Medulla oblongata (tissue), 1 donor: ENCODE measurements around the gene AKAP17A.
"Not testable (repeated sequence)": the region's sequence is repeated elsewhere in the genome, so short reads cannot be mapped to it uniquely, and the experiment has no call there.

Experiments used
- DNase-seq: peaks from one replicate; pipeline ENCODE4 v3.0.0-alpha.2; 2015; ENCODE audit errors: extremely low spot score

AKAP17A gene

DNA sequence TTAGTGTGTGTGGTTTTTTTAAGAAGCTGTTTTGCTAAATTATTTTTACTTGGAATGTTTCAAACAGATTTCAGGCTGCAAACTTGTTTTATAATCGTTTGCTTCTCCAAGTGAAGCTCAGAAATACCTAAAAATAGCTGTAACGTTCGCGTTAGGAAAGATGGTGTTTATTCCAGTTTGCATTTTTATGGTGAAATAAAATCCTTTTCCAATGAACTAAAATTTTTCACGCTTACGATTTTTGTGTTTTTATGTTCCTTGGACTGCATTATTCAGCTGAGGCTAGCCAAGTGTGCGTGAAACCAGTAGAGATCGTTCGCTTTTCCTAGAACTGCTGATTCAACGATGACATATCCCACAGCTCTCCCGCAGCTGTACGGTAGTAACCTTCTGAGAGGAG, 10.9 kb downstream of the AKAP17A start:
- no peak for DNase-seq

DNA sequence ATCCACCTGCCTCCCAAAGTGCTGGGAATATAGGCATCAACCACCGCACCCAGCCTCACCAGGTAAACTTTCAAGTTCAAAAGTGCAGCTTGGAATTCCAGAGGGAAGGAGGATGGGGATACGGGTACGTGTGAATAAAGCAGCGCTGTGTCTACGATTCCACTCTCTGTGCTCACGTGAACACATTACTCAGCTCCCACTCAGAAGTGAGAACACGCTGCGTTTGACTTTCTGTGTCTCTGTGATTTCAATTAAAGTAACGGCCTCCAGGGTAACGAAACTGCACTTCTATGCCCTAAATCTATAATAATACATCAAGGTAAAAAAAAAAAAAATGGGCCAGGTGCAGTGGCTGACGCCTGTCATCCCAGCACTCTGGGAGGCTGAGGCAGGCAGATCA, 15.1 kb downstream of the AKAP17A start:
- DNase-seq: no peak

DNA sequence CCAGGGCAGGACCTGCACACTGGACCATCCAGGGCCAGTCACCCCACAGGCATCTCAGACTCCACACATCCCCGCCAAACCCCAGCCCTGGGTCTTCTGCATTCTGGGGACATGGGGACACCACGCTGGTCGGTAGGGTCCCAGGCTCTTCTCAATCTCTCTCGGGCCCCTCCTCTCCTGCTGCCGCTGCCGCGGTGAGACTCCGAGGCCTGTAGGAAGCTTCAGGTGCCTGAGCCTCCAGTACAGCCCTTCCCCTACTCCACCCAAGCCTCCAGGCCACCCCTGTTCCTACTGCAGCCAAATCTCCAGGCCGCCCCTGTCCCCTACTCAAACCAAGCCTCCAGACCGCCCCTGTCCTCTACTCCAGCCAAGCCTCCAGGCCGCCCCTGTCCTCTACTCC, 17.9 kb downstream of the AKAP17A start:
- DNase-seq: no peak

DNA sequence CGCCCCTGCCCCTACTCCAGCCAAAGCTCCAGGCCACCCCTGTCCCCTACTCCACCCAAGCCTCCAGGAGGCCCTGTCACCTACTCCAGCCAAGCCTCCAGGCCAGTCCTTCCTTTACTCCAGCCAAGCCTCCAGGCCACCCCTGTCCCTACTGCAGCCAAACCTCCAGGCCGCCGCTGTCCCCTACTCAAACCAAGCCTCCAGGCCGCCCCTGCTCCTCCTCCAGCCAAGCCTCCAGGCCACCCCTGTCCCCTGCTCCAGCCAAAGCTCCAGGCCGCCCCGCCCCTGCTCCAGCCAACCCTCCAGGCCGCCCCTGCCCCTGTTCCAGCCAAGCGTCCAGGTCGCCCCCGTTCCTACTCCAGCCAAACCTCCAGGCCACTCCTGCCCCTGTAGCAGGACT, 18.4 kb downstream of the AKAP17A start:
- no peak for DNase-seq

DNA sequence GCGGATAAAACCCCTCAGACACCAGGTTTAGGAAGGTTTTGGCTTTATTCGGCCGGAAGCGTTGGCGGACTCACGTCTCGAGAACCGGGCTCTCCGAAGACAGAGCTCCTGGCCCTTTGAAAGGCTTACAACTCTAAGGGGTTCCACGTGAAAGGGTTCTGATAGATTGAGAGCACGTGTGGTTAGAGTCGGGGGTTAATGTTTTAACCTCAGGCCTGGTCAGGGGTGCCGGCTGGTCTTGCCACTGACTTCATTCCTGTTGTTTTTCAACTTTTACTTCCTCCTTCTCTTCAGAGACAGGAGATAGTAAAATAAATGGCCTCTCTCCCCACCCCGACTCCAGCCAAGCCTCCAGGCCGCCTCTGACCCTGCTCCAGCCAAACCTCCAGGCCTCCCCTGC, 18.8 kb downstream of the AKAP17A start:
- DNase-seq: no peak

DNA sequence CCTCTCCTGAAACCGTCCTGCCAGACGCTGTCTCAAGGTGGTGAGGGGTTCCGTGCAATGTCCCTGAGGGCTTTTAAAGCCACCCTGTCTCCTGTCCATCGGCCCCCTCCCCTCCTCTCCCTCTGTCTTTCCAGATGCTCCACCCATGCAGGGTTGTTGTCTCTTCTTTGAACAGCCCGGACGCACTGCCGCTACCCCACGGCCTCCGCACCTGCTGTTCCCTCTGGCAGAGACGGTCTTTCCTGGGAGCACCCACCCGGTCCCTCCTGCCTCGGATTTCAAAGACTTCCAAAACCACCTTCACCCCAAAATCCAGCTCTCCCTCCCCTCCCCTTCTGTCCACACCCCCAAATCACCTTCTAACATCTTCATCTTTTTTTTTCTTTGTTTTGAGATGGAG, 19.3 kb downstream of the AKAP17A start:
- DNase-seq: no peak

DNA sequence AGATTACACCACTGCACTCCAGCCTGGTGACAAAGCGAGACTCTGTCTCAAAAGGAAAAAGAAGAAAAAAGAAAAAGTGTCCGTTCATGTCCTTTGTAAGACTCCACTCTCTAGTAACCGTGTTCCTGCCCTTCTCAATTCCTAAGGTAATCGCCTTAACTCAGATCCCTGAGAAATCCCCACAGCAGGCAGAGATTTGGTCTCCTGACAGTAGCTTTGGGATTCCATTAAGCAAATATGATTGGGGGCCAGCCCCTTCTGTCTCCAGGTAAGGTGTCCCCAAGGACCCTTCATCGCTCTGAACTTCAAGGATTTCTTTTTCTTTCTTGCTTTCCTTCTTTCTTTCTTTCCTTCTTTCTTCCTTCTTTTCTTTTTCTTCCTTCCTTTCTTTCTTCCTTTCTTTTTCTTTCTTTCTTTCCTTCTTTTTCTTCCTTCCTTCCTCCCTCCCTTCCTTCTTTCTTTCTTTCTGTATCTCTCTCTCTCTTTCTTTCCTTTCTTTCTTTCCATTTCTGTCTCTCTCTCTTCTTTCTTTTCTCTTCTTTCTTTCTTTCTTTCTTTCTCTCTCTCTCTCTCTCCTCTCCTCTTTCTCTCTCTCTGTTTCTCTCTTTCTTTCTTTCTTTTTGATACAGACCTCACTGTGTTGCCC, 21.4 kb downstream of the AKAP17A start:
- DNase-seq: no peak

DNA sequence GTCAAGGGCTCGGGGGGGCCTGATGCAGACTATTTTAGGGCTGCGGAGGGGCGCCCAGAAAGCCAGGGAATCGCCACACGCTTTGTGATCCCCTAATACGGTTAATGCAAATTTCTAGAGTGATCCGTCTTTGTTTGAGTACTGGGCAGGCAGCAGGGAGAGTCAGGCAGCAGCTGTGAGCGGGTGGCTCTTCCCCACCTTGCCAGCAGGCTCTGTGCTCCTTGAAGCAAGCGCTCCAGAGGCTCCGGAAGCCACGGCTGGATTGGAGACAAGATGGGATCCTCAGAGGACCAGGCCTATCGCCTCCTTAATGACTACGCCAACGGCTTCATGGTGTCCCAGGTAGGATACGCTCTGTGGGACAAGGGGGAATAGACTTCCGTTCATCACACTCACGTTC, 23.5 kb downstream of the AKAP17A start, which contains the start of gene ASMT:
TSS of gene ASMT (plus strand) at position 133 of the 400 bp plus-strand sequence. CDS start at position 274, 141 bp downstream.
- DNase-seq: no peak

DNA sequence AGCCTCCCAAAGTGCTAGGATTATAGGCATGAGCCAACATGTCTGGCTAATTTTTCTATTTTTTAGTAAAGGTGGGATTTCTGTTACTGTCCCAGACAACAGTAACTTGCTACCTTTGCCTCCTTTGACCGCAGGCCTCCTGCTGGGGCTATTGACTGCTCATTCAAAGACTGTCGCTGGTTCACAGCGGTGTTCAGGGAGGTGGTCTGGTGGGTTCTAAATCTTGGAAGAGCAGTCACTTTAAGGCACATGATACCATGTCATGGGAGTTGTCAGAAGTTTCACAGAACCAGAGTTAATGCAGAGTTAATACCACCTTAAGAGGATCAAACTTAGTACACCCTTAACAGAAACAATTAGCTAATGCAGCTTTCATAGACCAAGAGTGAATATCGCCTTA, 27.3 kb downstream of the AKAP17A start:
- no peak for DNase-seq

DNA sequence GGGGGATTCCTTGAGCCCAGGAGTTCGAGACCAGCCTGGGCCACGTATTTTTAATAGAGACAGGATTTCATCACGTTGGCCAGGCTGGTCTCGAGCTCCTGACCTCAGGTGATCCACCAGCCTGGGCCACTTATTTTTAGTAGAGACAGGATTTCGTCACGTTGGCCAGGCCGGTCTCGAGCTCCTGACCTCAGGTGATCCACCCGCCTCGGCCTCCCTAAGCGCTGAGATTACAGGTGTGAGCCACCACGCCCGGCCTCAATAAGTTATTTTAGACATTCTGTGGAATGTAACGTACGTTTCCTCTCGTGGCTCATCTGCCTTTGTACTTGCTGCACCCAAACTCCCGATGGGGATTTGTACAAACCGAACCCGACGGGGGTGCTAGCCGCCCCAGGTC, 32.3 kb downstream of the AKAP17A start:
- DNase-seq: no peak

DNA sequence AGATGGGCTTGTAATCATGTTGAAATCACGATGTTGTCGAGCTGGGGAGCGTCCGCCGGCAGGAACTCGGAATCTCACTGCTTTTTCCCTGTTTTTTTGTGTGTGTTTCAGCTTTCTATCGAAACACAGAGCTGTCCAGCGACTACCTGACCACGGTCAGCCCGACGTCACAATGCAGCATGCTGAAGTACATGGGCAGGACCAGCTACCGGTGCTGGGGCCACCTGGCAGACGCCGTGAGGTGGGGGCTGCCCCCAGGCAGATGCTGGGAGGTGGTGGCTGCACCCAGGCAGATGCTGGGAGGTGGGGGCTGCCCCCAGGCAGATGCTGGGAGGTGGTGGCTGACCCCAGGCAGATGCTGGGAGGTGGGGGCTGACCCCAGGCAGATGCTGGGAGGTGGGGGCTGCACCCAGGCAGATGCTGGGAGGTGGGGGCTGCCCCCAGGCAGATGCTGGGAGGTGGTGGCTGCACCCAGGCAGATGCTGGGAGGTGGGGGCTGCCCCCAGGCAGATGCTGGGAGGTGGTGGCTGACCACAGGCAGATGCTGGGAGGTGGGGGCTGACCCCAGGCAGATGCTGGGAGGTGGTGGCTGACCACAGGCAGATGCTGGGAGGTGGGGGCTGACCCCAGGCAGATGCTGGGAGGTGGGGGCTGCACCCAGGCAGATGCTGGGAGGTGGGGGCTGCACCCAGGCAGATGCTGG, 32.9 kb downstream of the AKAP17A start:
- DNase-seq: not testable (repeated sequence)

DNA sequence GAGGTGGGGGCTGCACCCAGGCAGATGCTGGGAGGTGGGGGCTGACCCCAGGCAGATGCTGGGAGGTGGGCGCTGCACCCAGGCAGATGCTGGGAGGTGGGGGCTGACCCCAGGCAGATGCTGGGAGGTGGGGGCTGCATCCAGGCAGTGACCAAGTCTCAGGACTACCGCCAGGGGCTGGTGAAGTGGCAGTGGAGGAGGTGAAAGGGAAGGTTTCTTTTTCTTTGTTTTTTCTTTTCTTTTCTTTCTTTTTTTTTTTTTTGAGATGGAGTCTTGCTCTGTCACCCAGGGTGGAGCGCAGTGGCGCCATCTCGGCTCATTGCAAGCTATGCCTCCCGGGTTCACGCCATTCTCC, 33.4 kb downstream of the AKAP17A start:
- DNase-seq: not testable (repeated sequence)

DNA sequence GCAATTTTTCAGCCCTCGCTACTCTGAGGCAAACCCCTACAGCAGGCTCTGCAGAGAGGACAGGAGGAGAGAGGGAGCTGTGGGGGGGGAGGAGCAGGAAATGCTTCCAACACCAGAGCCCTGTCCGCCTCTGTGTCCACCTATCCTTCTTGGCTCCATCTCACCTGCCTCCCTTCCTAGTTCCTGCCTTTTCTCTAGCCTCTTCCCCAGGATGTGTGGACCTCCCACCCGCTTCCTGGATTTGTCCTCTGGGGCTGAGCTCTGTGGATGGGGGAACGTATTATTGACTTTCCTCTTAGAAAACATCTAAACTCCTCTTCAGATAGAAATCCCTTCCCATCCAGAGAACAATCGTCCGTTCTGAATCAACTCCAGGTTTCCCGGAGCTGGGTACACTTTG, 37.8 kb downstream of the AKAP17A start:
- DNase-seq: no peak

DNA sequence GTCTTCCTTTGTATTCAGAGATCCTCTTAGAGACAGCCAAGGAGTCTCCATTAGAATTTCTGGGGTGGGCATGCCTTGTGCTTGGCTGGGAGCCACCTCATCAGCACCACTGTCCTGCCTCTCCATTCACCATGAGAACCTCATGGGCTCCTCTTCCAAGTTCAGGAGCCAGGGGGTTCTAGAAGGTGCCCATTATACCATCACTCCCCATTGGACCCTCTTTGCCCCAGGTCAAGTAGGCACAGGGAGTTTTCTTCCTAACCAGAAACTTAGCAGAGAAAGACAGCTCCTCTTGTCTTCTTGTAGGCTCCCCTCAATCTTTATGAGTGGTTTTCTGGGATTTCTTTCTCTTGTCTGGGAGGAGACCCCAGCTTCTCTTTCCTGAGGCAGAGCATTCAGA, 54.6 kb downstream of the AKAP17A start:
- no peak for DNase-seq

DNA sequence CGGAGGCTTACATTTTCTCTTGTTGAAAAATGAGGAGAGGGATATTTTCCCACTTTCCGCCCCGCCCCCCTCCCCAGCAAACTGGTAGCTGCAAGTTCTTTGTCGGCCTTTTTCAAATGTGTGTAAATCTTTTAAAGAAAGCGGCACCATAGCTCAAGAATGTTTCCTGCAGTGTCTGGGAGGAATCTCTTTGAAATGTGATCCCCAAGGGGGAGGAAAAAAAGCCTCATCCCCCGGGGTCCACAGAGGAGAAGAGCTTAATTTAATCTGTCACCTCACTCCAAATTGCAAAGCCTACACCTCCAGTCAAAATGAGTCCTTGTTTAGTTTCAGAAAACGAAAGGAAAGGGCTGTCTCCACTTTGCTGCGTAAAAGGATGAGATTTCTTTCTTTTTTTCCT, 58.2 kb downstream of the AKAP17A start:
- no peak for DNase-seq
